ENCODE measurements around the gene UBC. TPM values are rescaled to one million over a fixed set of nuclear protein-coding genes. Genes with fewer than 3 reads are reported as not detected.
A peak's percentile ranks its signal among the peaks of the same experiment; 100 is the strongest.

The UBC gene
- polyA plus RNA-seq, 3 donors: 850 to 1,219 (median 1,080) TPM

GRCh38 chr12:124870515-124870914 is 43.9 kb downstream of the UBC start:
- no peak for DNase-seq

- no peak for DNase-seq
Observed at GRCh38 chr12:124869059-124869665, 45.3 kb downstream of the UBC start.

DNA sequence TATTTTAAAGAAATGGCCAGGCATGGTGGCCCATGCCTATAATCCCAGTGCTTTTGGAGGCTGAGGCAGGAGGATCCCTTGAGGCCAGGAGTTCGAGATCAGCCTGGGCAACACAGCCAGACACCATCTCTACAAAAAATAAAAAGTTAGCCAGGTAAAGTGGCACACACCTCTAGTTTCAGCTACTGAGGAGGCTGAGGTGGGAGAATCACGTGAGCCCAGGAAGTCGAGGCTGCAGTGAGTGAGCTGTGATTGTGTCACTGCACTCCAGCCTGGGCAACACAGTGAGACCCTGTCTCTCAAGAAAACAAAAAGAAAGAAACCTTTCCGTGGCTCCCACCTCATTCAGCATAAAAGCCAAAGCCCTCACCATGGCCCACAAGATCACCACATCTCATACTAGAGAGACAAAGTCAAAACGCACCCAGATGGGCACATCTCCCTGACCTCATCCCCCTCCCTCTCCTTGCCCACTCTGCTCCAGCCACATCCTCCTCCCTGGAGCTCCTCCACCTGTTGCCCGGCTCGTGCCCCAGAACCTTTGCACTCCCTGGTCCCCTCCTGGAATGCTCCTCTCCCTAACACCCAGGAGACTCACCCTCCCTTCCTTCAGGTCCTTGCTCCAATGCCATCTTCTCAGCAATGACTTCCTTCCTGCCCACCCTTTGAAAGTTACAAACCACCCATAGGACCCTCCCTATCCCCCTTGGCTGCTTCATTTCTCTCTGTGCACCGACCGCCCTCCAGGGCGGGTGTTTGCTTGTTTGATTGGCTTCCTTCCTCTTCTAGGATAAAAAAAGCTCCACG is 46.0 kb downstream of the UBC start:
- no peak for DNase-seq

DNA sequence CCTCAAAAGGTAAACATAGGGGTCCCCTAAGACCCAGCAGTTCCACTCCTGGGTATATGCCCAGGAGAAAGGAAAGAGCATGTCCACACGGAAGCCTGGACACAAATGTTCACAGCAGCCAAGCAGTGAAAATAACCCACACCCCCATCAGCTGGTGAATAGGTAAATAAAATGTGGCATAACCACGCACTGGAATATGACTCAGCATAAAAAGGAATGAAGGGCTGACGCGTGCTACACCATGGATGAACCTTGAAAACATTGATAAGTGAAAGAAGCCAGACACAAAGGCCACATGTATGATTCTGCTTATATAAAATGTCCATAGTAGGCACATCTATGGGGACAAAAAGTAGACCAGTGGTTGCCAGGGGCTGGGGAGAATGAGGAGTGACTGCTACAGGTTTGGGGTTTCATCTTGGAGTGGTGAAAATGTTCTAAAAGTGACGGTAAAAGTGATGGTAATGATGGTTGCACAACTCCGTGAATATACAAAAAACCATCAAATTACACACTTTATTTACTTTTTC is 47.0 kb downstream of the UBC start:
- no peak for DNase-seq

GRCh38 chr12:124866883-124867400 is 47.5 kb downstream of the UBC start:
- no peak for DNase-seq

GRCh38 chr12:124866195-124866882 is 48.1 kb downstream of the UBC start:
- no peak for DNase-seq

DNA sequence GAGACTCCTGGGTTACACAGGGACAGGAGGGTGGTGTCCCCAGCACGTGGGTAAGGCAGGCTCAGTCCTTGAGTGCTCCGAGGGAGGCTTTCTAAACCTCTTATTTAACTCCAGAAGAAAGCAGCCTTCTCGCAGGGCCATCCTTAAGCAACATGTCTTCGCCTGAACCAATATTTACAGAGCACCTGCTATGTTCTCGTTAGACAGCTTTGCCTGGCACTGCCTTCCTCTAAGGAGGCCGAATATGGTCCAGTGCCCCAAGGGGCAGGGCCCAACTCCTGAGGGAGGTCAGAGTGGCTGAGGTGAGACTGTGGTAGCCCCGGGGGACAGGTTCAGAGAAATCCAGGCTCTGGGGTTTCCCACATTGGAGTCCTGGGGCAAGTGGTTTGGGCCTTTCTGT is 48.7 kb downstream of the UBC start:
- DNase-seq: no peak

GRCh38 chr12:124864326-124864752 is 50.1 kb downstream of the UBC start:
- no peak for DNase-seq

DNA sequence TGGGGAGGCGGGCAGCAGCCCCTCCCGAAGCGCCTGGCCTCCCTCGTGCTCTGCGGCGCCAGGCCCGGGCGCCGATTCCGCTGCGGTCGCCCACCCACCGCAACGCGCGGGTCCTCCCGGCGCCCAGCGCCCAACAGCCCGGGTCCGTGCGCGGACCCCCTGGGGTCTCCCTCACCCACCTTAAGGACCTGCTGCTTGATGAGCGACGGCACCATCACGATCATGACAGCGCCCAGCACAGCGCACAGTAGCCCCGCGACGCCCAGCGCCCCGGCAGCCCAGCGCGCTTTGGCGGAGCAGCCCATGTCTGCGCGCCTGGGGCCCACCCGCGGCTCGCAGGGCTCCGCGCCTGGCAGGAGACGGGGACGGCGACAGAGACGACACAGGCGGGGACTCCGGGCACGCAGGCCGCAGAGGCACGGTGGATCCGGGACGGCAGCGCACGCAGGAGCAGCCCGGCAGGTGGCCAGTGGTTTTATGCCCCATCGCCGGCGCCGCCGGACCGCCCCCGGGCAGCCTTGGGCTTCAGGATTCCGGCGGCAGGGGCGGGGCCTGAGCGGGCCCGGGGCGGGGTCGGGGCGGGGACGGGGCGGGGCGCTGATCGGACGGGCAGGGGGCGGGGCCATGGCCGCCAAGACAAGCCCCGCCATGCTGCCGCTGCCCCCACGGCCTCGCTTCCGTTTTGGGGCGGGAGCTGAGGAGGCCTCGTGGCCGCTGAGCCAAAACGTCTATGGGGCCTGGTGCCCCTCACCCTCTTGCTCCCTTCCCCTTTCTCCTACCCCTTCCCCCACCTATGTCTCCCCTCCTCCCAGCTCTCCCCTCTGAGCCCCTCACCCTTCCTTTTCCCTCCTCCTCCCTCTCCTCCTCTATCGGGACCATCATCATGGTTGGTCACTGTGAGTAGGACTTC is 50.8 kb downstream of the UBC start, which contains the start of gene SCARB1:
SCARB1 (minus strand) TSS at position 449 of the 910 bp plus-strand sequence; CDS start at position 305, 144 bp downstream.
- peak; percentile 83 for DNase-seq

GRCh38 chr12:124862768-124863415 is 51.6 kb downstream of the UBC start:
- DNase-seq: no peak

DNA sequence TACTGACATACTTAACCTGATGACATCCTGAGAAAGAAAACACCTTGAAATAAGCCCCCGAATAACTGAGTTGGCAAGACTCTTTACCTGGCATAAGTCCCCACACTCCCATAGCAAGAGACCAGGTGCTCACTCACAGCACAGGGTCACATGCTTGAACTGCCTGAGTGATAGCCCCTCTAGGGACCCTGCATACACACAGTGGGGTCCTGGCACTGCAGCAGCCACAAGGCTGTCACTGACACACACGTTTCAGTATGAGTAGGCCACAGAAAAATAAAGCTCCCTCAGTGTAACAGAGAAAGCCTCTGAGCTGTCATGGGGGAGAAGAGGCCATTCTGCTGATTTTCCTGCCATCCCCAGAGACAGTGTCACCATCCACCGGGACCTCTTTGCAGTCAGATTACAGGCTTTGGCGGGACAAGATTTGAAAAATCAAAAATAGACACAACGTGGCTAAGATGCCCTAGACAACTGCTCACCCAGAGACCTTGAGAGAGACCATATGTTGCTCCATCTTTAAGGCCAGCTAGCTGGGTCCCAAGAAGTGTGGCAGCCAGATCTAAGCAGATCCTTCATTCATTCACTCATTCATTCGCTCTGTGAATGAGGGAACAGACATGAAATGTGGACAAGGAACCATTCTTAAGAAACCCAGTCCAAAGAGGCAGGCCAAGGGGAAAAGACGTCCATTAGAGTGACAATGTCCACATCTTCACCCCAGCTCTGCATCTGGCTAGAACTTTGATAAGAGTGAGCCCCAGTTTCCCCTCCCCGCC is 52.4 kb downstream of the UBC start:
- no peak for DNase-seq

Other genes with a start within 250 kb of the UBC start
- 10 to 100 TPM; 24.2 to 24.8 (median 24.7) TPM for gene SCARB1, start 50.8 kb downstream of the UBC start, polyA plus RNA-seq (ENCODE audit: insufficient read length in 3 of 3)
- gene DHX37, start 74.5 kb upstream of the UBC start, polyA plus RNA-seq (ENCODE audit: insufficient read length in 3 of 3): 10 to 100 TPM; 11.4 to 12.9 (median 11.8) TPM
- gene BRI3BP, start 79.0 kb upstream of the UBC start, polyA plus RNA-seq (ENCODE audit: insufficient read length in 3 of 3): 10 to 100 TPM in 1 of 3 donors, 1 to 10 TPM in 2; 8.7 to 11.4 (median 9.4) TPM
- gene AACS, start 150.8 kb upstream of the UBC start, polyA plus RNA-seq (ENCODE audit: insufficient read length in 3 of 3): 10 to 100 TPM; 25.4 to 29.1 (median 28.4) TPM